KOPT-K1 (cell line): ENCODE data around the gene FAM83G.
"Not testable (repeated sequence)": the region's sequence is repeated elsewhere in the genome, so short reads cannot be mapped to it uniquely, and the experiment has no call there.

ENCODE experiments used
- H3K27ac ChIP-seq: fragments of 200-600 bp; sonication (generic); 2 replicates; pipeline ENCODE4 v1.5.1; 2016; ENCODE audit warnings: antibody characterized with exemption, mild to moderate bottlenecking, low read depth, low read length; ENCODE audit not compliant: poor library complexity, severe bottlenecking
- H3K36me3 ChIP-seq: fragments of 200-600 bp; sonication (generic); 2 replicates; pipeline ENCODE4 v1.5.1; 2017; ENCODE audit warnings: antibody characterized with exemption, mild to moderate bottlenecking, low read length, moderate library complexity; ENCODE audit not compliant: insufficient read depth
- H3K9me3 ChIP-seq: fragments of 200-600 bp; sonication (generic); 2 replicates; pipeline ENCODE4 v1.5.1; 2017; ENCODE audit warnings: antibody characterized with exemption, low read length, mild to moderate bottlenecking; ENCODE audit not compliant: insufficient read depth, poor library complexity, severe bottlenecking

FAM83G gene, protein sequence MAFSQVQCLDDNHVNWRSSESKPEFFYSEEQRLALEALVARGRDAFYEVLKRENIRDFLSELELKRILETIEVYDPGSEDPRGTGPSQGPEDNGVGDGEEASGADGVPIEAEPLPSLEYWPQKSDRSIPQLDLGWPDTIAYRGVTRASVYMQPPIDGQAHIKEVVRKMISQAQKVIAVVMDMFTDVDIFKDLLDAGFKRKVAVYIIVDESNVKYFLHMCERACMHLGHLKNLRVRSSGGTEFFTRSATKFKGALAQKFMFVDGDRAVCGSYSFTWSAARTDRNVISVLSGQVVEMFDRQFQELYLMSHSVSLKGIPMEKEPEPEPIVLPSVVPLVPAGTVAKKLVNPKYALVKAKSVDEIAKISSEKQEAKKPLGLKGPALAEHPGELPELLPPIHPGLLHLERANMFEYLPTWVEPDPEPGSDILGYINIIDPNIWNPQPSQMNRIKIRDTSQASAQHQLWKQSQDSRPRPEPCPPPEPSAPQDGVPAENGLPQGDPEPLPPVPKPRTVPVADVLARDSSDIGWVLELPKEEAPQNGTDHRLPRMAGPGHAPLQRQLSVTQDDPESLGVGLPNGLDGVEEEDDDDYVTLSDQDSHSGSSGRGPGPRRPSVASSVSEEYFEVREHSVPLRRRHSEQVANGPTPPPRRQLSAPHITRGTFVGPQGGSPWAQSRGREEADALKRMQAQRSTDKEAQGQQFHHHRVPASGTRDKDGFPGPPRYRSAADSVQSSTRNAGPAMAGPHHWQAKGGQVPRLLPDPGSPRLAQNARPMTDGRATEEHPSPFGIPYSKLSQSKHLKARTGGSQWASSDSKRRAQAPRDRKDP

GRCh38 chr17:19004421-19005136 is at the start of gene FAM83G:
FAM83G (minus strand) TSS chr17:19004764; CDS start chr17:19004041, 723 bp downstream.
- Histone ChIP-seq H3K27ac (peak within 1 kb of the TSS; percentile 28), H3K9me3 (no peaks in the 10 kb centered on the region), H3K36me3 (no peaks in the 10 kb centered on the region)

GRCh38 chr17:19048826-19049225 is 44.3 kb upstream of the FAM83G start:
- not testable (repeated sequence) for H3K36me3 ChIP-seq, H3K9me3 ChIP-seq, H3K27ac ChIP-seq

DNA sequence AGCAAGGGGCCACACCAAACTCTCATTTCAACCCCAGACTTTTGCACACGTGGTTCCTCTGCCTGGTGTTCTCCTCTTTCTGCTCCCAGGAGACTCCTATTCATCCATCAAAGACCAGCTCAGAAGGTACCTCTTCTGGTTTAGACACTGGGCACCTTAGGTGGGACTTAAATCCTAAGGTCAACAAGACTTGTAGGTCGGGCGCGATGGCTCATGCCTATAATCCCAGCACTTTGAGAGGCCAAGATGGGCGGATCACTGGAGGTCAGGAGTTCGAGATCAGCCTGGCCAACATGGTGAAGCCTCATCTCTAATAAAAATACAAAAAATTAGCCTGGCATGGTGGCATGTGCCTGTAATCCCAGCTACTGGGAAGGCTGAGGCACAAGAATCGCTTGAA is 42.9 kb upstream of the FAM83G start:
- not testable (repeated sequence) for H3K27ac ChIP-seq, H3K36me3 ChIP-seq, H3K9me3 ChIP-seq

DNA sequence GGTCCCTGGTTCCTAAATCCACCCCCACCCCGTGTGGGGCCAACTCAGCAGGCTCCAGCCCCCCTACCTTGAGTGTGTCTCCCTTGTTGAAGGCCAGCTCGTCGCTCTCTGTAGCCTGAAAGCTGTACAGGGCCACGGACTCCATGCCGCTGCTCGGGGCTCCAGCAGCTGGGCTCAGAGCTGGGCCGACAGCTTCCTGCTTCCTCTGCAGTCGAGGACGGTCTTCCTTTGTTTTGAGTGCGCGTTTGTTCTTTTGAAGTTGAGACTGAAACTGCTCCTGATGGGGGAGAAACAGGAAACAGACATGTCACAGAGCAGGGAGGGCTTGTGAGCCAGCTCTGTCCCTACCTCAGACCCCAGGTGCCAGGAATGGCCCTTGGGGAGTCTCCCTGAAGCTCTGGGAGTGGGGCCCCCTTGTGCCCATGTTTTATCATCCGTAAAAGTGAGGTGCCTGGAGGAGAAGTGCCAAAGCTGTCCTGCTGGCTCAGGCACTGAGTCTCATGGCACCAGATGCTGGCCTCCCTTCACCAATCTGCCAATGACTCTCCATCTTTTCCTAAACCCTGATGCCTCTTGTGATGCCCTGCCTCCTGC is 42.3 kb upstream of the FAM83G start, which contains the start of gene GRAP:
TSS of gene GRAP (minus strand) at position 176 of the 594 bp plus-strand sequence. CDS start at position 145, 31 bp downstream.
- H3K36me3 ChIP-seq, H3K27ac ChIP-seq, H3K9me3 ChIP-seq: not testable (repeated sequence)

GRCh38 chr17:19044643-19045042 is 40.1 kb upstream of the FAM83G start:
- H3K36me3 ChIP-seq, H3K27ac ChIP-seq, H3K9me3 ChIP-seq: not testable (repeated sequence)

DNA sequence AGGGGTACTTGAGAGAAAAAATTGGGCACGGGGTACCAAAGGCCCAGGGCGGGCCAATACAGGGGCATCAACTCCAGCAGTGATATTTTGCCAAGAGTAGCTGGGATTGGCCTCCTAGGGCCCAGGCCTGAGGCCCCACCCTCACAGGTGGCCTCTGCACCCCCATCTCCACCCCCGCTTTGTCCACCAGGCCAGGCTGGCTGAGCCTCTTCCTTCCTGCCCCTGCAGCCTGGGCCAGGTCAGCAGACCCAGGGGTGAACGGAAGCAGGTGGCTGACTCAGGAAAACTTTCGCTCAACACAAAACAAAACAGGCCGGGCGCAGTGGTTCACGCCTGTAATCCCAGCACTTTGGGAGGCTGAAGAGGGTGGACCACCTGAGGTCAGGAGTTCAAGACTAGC is 38.5 kb upstream of the FAM83G start:
- not testable (repeated sequence) for H3K27ac ChIP-seq, H3K9me3 ChIP-seq, H3K36me3 ChIP-seq

GRCh38 chr17:19042369-19042768 is 37.8 kb upstream of the FAM83G start:
- H3K9me3 ChIP-seq, H3K36me3 ChIP-seq, H3K27ac ChIP-seq: not testable (repeated sequence)

- not testable (repeated sequence) for H3K27ac ChIP-seq, H3K36me3 ChIP-seq, H3K9me3 ChIP-seq
Measured at GRCh38 chr17:19041871-19042270, 37.3 kb upstream of the FAM83G start.

DNA sequence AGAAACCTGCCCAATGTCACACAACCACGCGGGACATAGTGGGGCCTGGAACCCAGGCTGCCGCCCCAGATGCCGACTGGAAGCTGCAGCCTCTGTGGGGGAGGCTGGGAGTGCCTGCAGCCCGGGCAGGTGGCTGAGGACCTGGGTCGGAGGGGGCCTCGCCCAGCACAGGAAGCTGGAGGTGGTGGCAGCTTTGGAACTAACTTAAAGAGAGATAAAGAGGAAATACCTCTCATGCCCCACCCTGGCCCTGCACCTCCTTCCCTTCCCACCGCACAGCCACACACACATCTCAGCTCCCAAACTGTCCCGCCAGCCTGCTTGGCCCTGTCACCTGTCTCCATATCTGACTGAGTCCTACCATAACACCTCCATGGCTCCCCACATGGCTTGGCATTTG is 35.8 kb upstream of the FAM83G start:
- not testable (repeated sequence) for H3K9me3 ChIP-seq, H3K27ac ChIP-seq, H3K36me3 ChIP-seq

DNA sequence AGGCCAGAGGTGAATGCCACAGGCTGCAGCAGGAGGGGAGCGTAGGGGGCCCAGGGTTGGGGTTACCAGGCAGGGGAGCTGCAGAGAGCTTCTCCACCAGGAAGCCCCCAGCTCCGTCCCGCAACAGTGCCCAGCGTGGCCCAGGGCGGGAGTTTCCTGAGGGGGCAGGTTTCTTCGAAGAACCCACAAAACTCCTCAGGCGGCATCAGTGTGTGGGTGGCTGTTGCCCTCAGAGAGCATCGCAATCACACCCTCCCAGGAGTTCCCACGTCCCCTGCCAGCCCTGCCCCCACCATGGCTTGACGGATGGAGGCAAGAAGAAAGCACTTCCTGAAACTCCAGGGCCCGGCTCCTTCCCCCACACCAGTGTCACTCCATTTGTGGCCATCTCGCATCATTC is 34.2 kb upstream of the FAM83G start:
- not testable (repeated sequence) for H3K27ac ChIP-seq, H3K36me3 ChIP-seq, H3K9me3 ChIP-seq

- not testable (repeated sequence) for H3K9me3 ChIP-seq, H3K27ac ChIP-seq, H3K36me3 ChIP-seq
Measured at GRCh38 chr17:19038007-19038406, 33.4 kb upstream of the FAM83G start.

- not testable (repeated sequence) for H3K9me3 ChIP-seq, H3K36me3 ChIP-seq, H3K27ac ChIP-seq
Measured at GRCh38 chr17:19037547-19037946, 33.0 kb upstream of the FAM83G start.

- H3K36me3 ChIP-seq, H3K9me3 ChIP-seq, H3K27ac ChIP-seq: not testable (repeated sequence)
Measured at GRCh38 chr17:19036186-19036585, 31.6 kb upstream of the FAM83G start.

DNA sequence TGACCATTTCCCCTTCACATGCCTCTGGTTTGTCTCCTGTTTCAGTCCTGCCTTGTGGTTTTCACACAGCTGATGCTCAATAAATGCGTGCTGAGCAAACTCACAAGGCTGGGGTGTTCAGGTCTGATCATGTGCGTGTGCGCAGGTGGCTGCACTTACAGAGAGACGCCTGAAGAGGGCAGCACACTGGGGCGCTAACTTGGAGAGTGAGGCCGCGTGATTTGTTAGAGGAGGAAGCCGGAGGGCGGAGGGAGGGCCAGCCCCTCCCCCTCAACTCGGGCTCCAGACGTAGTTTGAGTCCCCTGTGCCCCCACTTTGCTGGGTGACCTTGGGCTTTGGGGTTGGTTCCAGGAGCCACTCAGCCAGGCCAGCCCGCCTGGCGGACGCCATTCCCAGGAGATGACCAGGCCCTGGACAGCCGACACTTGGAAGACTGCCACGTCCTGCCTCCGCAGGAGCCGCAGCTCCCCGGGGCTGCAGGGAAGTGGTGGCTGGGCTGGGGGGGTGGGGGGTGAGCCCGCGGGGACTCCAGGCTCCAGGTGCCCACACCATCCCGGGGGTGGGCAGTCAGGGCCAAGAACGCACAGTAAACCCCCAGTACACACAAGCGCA is 27.9 kb upstream of the FAM83G start:
- not testable (repeated sequence) for H3K9me3 ChIP-seq, H3K27ac ChIP-seq

DNA sequence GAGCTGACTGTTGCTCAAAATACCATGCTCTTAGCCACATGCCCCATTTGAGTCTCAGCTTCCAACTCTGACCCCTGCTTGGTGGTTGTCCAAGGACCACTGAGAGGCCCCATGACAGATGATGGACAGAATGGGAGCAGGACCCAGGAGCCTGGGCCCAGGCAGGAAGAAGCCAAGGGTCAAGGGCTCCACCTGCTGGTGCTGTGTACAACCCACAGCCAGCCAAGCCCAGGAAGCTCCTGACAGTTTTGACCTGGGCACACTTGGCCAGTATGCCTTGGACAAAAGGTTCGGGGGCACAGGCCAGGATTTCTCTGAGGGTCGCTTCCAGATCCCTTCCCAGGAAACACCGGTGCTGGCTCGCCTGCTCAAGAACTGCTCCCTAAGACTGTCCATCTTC is 27.2 kb upstream of the FAM83G start:
- H3K9me3 ChIP-seq, H3K36me3 ChIP-seq, H3K27ac ChIP-seq: not testable (repeated sequence)

More for the DNA sequence above, 27.9 kb upstream of the FAM83G start:
- H3K36me3 ChIP-seq = not testable (repeated sequence)
